Measurements from ENCODE around the gene HBM. TPM values are rescaled to one million over a fixed set of nuclear protein-coding genes. Genes with fewer than 3 reads are reported as not detected.
"Not testable (repeated sequence)": the region's sequence is repeated elsewhere in the genome, so short reads cannot be mapped to it uniquely, and the experiment has no call there.

HBM gene
- total RNA-seq, 1 donor from 2014 or later: not detected

GRCh38 chr16:119835-120491 is 45.8 kb upstream of the HBM start:
- Mint-ChIP-seq H3K9me3 (ENCODE audit: low read depth) (no peaks in the 10 kb centered on the region), H3K27me3 (ENCODE audit: low read depth) (no peaks in the 10 kb centered on the region), H3K27ac (ENCODE audit: unreplicated experiment) (no peak overlapping the region), H3K4me1 (ENCODE audit: low read depth) (peaks cover 3% of the 10 kb centered on the region), H3K36me3 (ENCODE audit: low read depth) (peaks cover 4% of the 10 kb centered on the region), H3K4me3 (ENCODE audit: unreplicated experiment) (no peak overlapping the region)
- DNase-seq (ENCODE audit: low spot score): peak; percentile 47
- no peak for TF ChIP-seq CTCF (IDR thresholded peaks at IDR 0.05)

- Mint-ChIP-seq H3K36me3 (ENCODE audit: low read depth) (peaks cover 4% of the 10 kb centered on the region), H3K4me1 (ENCODE audit: low read depth) (peaks cover 3% of the 10 kb centered on the region), H3K4me3 (ENCODE audit: unreplicated experiment) (no peak overlapping the region), H3K27ac (ENCODE audit: unreplicated experiment) (no peak overlapping the region), H3K27me3 (ENCODE audit: low read depth) (no peaks in the 10 kb centered on the region), H3K9me3 (ENCODE audit: low read depth) (no peaks in the 10 kb centered on the region)
- DNase-seq (ENCODE audit: low spot score): peak; percentile 24
- TF ChIP-seq CTCF (IDR thresholded peaks at IDR 0.05): no peak
Observed at GRCh38 chr16:120756-121155, 45.0 kb upstream of the HBM start.

- Mint-ChIP-seq H3K4me1 (ENCODE audit: low read depth) (peaks cover 3% of the 10 kb centered on the region), H3K4me3 (ENCODE audit: unreplicated experiment) (no peak overlapping the region), H3K9me3 (ENCODE audit: low read depth) (no peaks in the 10 kb centered on the region)
Observed at GRCh38 chr16:122361-122760, 43.4 kb upstream of the HBM start.

GRCh38 chr16:123558-124350 is 42.0 kb upstream of the HBM start:
- H3K36me3 Mint-ChIP-seq (ENCODE audit: low read depth); H3K4me3 Mint-ChIP-seq (ENCODE audit: unreplicated experiment); H3K27me3 Mint-ChIP-seq (ENCODE audit: low read depth); DNase-seq (ENCODE audit: low spot score); H3K4me1 Mint-ChIP-seq (ENCODE audit: low read depth); H3K27ac Mint-ChIP-seq (ENCODE audit: unreplicated experiment); H3K9me3 Mint-ChIP-seq (ENCODE audit: low read depth): not testable (repeated sequence)

More at GRCh38 chr16:122361-122760, 43.4 kb upstream of the HBM start:
- Mint-ChIP-seq H3K27me3 (ENCODE audit: low read depth) (no peaks in the 10 kb centered on the region), H3K36me3 (ENCODE audit: low read depth) (peaks cover 2% of the 10 kb centered on the region), H3K27ac (ENCODE audit: unreplicated experiment) (no peak overlapping the region)
- TF ChIP-seq CTCF (IDR thresholded peaks at IDR 0.05): no peak
- DNase-seq (ENCODE audit: low spot score): no peak

GRCh38 chr16:125011-125410 is 40.8 kb upstream of the HBM start:
- H3K4me3 Mint-ChIP-seq (ENCODE audit: unreplicated experiment): no peak overlapping the region
- H3K36me3 Mint-ChIP-seq (ENCODE audit: low read depth): peaks cover 2% of the 10 kb centered on the region
- no peak for TF ChIP-seq CTCF (IDR thresholded peaks at IDR 0.05)

More at GRCh38 chr16:125011-125410, 40.8 kb upstream of the HBM start:
- Mint-ChIP-seq H3K4me1 (ENCODE audit: low read depth) (peaks cover 3% of the 10 kb centered on the region), H3K27me3 (ENCODE audit: low read depth) (no peaks in the 10 kb centered on the region), H3K27ac (ENCODE audit: unreplicated experiment) (no peak overlapping the region), H3K9me3 (ENCODE audit: low read depth) (no peaks in the 10 kb centered on the region)
- DNase-seq (ENCODE audit: low spot score): no peak

Measured in chondrocyte (in vitro differentiated cells).